ENCODE results near the gene NKTR. TPM values are rescaled to one million over a fixed set of nuclear protein-coding genes. Genes with fewer than 3 reads are reported as not detected.

The NKTR gene
- total and polyA plus RNA-seq, 2 of the 13 experiments (the other 11 are each of a cell fraction or from before 2014, with no cell fraction given): 41.3 to 59.6 TPM

- TF ChIP-seq, protein P1, sequence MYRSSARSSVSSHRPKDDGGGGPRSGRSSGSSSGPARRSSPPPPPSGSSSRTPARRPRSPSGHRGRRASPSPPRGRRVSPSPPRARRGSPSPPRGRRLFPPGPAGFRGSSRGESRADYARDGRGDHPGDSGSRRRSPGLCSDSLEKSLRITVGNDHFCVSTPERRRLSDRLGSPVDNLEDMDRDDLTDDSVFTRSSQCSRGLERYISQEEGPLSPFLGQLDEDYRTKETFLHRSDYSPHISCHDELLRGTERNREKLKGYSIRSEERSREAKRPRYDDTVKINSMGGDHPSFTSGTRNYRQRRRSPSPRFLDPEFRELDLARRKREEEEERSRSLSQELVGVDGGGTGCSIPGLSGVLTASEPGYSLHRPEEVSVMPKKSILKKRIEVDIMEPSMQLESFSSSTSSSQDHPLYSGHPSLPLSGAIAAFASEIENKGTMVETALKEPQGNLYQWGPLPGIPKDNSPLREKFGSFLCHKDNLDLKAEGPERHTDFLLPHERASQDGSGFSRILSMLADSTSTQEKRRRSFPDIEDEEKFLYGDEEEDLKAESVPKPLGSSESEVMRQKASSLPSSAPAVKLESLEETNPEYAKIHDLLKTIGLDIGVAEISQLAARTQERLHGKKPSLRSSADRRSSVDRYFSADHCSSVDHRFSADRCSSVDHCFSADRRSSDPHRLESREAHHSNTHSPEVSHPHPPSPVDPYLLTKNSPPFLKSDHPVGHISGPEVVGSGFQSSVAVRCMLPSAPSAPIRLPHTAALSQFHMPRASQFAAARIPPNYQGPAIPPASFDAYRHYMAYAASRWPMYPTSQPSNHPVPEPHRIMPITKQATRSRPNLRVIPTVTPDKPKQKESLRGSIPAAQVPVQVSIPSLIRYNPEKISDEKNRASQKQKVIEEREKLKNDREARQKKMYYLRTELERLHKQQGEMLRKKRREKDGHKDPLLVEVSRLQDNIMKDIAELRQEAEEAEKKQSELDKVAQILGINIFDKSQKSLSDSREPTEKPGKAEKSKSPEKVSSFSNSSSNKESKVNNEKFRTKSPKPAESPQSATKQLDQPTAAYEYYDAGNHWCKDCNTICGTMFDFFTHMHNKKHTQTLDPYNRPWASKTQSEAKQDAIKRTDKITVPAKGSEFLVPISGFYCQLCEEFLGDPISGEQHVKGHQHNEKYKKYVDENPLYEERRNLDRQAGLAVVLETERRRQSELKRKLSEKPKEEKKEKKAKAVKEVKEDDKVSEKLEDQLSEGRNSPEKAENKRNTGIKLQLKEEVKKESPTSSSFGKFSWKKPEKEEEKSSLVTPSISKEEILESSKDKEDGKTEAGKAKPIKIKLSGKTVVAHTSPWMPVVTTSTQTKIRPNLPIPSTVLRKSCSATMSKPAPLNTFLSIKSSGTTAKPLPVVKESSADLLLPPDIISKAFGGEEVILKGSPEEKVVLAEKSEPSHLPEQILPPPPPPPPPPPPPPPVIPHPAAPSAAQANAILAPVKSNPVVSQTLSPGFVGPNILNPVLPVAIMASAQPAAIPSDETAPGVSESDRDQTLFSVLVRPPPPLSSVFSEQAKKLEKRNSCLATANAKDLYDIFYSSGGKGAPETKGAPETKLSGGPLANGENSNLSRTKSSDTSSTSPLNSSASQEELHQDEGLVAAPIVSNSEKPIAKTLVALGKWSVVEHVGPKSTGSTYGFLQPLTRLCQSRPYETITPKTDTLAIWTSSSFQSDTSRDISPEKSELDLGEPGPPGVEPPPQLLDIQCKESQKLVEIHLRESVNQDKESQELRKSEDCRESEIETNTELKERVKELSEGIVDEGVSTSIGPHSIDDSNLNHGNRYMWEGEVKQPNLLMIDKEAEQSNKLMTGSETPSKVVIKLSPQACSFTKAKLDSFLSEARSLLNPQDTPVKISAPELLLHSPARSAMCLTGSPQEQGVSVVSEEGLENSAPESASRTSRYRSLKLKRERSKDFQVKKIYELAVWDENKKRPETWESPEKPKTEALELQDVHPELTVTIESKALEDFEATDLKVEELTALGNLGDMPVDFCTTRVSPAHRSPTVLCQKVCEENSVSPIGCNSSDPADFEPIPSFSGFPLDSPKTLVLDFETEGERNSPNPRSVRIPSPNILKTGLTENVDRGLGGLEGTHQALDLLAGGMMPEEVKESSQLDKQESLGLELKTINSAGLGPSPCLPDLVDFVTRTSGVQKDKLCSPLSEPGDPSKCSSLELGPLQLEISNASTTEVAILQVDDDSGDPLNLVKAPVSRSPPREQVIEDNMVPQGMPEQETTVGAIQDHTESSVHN (CRISPR knock-in tag; IDR thresholded peaks at IDR 0.05): no peak
- TF ChIP-seq FLYWCH1 (CRISPR knock-in tag; IDR thresholded peaks at IDR 0.05): no peak
- no peak for TF ChIP-seq ZNF713 (CRISPR knock-in tag; IDR thresholded peaks at IDR 0.05)
- peak; percentile 38 for TF ChIP-seq AGO2 (optimal IDR thresholded peaks at IDR 0.05; ENCODE audit: low read depth, low read length)
- TF ChIP-seq WIZ (CRISPR knock-in tag; IDR thresholded peaks at IDR 0.05): no peak
- peak; percentile 29; the same call in 1 of the 2 replicates for TF ChIP-seq ATF7-NPFF (CRISPR knock-in tag; IDR thresholded peaks at IDR 0.05; ENCODE audit: low read depth)
- TF ChIP-seq, protein P2, sequence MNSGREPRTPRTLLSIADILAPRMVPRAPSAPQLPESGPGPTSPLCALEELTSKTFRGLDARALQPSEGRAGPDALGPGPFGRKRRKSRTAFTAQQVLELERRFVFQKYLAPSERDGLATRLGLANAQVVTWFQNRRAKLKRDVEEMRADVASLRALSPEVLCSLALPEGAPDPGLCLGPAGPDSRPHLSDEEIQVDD (CRISPR knock-in tag; IDR thresholded peaks at IDR 0.05; ENCODE audit: borderline replicate concordance): no peak
- TF ChIP-seq AKNA (CRISPR knock-in tag; IDR thresholded peaks at IDR 0.05; ENCODE audit: borderline replicate concordance): no peak
- TF ChIP-seq, protein P3, sequence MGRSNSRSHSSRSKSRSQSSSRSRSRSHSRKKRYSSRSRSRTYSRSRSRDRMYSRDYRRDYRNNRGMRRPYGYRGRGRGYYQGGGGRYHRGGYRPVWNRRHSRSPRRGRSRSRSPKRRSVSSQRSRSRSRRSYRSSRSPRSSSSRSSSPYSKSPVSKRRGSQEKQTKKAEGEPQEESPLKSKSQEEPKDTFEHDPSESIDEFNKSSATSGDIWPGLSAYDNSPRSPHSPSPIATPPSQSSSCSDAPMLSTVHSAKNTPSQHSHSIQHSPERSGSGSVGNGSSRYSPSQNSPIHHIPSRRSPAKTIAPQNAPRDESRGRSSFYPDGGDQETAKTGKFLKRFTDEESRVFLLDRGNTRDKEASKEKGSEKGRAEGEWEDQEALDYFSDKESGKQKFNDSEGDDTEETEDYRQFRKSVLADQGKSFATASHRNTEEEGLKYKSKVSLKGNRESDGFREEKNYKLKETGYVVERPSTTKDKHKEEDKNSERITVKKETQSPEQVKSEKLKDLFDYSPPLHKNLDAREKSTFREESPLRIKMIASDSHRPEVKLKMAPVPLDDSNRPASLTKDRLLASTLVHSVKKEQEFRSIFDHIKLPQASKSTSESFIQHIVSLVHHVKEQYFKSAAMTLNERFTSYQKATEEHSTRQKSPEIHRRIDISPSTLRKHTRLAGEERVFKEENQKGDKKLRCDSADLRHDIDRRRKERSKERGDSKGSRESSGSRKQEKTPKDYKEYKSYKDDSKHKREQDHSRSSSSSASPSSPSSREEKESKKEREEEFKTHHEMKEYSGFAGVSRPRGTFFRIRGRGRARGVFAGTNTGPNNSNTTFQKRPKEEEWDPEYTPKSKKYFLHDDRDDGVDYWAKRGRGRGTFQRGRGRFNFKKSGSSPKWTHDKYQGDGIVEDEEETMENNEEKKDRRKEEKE (IDR thresholded peaks at IDR 0.05): no peak
- TF ChIP-seq NFE2L1 (CRISPR knock-in tag; IDR thresholded peaks at IDR 0.05; ENCODE audit: borderline replicate concordance): no peak
These were observed 54.1 kb downstream of the NKTR start (continued) for GRCh38 chr3:42654331-42655201.
